ENCODE measurements around the gene CYP4F8. TPM values are rescaled to one million over a fixed set of nuclear protein-coding genes. Genes with fewer than 3 reads are reported as not detected.

The CYP4F8 gene
- total RNA-seq, 1 experiment from 2014 or later = not detected

- Mint-ChIP-seq H3K4me1 (no peaks in the 10 kb centered on the region), H3K36me3 (peaks cover 47% of the 10 kb centered on the region), H3K9me3 (peaks cover 76% of the 10 kb centered on the region), H3K4me3 (no peak overlapping the region), H3K27me3 (ENCODE audit: low read depth) (peaks cover 11% of the 10 kb centered on the region; the same call in 1 of the 2 replicates), H3K27ac (no peak overlapping the region)
- DNase-seq (ENCODE audit: low spot score) (no peak), ATAC-seq (no peak)
- ChIA-PET POLR2A (no interaction called here), CTCF (no interaction called here)
- TF ChIP-seq GABPB1 (CRISPR knock-in tag; IDR thresholded peaks at IDR 0.05) (no peak), HMGA2 (CRISPR knock-in tag; IDR thresholded peaks at IDR 0.05) (no peak), ELF4 (CRISPR knock-in tag; IDR thresholded peaks at IDR 0.05; ENCODE audit: low read depth) (no peak), NFE2L1 (CRISPR knock-in tag; IDR thresholded peaks at IDR 0.05) (no peak), EMX1 (CRISPR knock-in tag; IDR thresholded peaks at IDR 0.05) (no peak), AR (CRISPR knock-in tag; IDR thresholded peaks at IDR 0.05) (no peak)
- TF ChIP-seq, protein P1, sequence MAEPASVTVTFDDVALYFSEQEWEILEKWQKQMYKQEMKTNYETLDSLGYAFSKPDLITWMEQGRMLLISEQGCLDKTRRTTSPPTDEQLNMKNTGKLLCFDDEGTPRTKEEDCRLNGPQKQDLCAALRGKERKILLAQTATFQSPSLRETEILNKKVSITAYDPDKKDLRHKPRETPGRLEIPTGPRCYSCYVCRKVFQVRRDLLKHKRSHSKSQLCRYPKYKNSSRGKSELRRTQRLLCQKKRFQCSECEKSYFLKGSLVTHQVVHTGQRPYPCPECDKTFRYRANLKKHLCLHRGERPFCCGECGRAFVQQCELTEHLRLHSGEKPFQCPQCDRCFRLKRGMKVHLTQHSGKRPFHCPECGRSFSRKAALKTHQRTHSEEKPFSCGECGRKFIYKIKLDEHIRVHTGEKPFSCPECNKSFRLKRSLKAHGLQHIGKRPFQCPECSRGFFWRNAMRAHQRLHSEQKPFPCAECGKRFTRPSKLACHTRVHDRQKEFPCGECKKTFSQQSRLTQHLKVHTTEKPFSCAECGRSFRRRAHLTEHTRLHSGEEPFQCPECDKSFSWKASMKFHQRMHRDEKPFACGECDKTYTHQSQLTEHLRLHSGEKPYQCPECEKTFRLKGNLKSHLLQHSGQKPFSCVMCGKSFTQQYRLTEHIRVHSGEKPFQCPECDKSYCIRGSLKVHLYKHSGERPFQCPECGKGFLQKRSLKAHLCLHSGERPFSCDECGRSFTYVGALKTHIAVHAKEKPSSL (CRISPR knock-in tag; conservative IDR thresholded peaks at IDR 0.05) = no peak
These were observed 1.7 kb downstream of the CYP4F8 start for GRCh38 chr19:15616627-15617270.

- peaks cover 46% of the 10 kb centered on the region for H3K36me3 Mint-ChIP-seq
- H3K27me3 Mint-ChIP-seq (ENCODE audit: low read depth) = peaks cover 15% of the 10 kb centered on the region
- H3K9me3 Mint-ChIP-seq = peaks cover 75% of the 10 kb centered on the region
- CTCF ChIA-PET = no interaction called here
- no peak overlapping the region for H3K27ac Mint-ChIP-seq
- TF ChIP-seq EMX1 (CRISPR knock-in tag; IDR thresholded peaks at IDR 0.05) (no peak), ELF4 (CRISPR knock-in tag; IDR thresholded peaks at IDR 0.05; ENCODE audit: low read depth) (no peak), NFE2L1 (CRISPR knock-in tag; IDR thresholded peaks at IDR 0.05) (no peak), GABPB1 (CRISPR knock-in tag; IDR thresholded peaks at IDR 0.05) (no peak), FOXK1 (CRISPR knock-in tag; IDR thresholded peaks at IDR 0.05) (no peak), MYBL2 (CRISPR knock-in tag; IDR thresholded peaks at IDR 0.05) (no peak), ZBTB21 (CRISPR knock-in tag; IDR thresholded peaks at IDR 0.05; ENCODE audit: borderline replicate concordance) (no peak), ZNF219 (CRISPR knock-in tag; IDR thresholded peaks at IDR 0.05; ENCODE audit: borderline replicate concordance) (no peak), MXD4 (CRISPR knock-in tag; IDR thresholded peaks at IDR 0.05; ENCODE audit: borderline replicate concordance) (no peak), SMAD4 (CRISPR knock-in tag; IDR thresholded peaks at IDR 0.05) (no peak)
- TF ChIP-seq, protein P2, sequence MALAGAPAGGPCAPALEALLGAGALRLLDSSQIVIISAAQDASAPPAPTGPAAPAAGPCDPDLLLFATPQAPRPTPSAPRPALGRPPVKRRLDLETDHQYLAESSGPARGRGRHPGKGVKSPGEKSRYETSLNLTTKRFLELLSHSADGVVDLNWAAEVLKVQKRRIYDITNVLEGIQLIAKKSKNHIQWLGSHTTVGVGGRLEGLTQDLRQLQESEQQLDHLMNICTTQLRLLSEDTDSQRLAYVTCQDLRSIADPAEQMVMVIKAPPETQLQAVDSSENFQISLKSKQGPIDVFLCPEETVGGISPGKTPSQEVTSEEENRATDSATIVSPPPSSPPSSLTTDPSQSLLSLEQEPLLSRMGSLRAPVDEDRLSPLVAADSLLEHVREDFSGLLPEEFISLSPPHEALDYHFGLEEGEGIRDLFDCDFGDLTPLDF (CRISPR knock-in tag; IDR thresholded peaks at IDR 0.05) = no peak
- TF ChIP-seq, protein P3, sequence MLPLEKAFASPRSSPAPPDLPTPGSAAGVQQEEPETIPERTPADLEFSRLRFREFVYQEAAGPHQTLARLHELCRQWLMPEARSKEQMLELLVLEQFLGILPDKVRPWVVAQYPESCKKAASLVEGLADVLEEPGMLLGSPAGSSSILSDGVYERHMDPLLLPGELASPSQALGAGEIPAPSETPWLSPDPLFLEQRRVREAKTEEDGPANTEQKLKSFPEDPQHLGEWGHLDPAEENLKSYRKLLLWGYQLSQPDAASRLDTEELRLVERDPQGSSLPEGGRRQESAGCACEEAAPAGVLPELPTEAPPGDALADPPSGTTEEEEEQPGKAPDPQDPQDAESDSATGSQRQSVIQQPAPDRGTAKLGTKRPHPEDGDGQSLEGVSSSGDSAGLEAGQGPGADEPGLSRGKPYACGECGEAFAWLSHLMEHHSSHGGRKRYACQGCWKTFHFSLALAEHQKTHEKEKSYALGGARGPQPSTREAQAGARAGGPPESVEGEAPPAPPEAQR (CRISPR knock-in tag; IDR thresholded peaks at IDR 0.05) = no peak
- TF ChIP-seq, protein P4, sequence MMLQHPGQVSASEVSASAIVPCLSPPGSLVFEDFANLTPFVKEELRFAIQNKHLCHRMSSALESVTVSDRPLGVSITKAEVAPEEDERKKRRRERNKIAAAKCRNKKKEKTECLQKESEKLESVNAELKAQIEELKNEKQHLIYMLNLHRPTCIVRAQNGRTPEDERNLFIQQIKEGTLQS (CRISPR knock-in tag; conservative IDR thresholded peaks at IDR 0.05) = no peak
- TF ChIP-seq, protein P1 (CRISPR knock-in tag; conservative IDR thresholded peaks at IDR 0.05) = no peak
- TF ChIP-seq, protein P5, sequence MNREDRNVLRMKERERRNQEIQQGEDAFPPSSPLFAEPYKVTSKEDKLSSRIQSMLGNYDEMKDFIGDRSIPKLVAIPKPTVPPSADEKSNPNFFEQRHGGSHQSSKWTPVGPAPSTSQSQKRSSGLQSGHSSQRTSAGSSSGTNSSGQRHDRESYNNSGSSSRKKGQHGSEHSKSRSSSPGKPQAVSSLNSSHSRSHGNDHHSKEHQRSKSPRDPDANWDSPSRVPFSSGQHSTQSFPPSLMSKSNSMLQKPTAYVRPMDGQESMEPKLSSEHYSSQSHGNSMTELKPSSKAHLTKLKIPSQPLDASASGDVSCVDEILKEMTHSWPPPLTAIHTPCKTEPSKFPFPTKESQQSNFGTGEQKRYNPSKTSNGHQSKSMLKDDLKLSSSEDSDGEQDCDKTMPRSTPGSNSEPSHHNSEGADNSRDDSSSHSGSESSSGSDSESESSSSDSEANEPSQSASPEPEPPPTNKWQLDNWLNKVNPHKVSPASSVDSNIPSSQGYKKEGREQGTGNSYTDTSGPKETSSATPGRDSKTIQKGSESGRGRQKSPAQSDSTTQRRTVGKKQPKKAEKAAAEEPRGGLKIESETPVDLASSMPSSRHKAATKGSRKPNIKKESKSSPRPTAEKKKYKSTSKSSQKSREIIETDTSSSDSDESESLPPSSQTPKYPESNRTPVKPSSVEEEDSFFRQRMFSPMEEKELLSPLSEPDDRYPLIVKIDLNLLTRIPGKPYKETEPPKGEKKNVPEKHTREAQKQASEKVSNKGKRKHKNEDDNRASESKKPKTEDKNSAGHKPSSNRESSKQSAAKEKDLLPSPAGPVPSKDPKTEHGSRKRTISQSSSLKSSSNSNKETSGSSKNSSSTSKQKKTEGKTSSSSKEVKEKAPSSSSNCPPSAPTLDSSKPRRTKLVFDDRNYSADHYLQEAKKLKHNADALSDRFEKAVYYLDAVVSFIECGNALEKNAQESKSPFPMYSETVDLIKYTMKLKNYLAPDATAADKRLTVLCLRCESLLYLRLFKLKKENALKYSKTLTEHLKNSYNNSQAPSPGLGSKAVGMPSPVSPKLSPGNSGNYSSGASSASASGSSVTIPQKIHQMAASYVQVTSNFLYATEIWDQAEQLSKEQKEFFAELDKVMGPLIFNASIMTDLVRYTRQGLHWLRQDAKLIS (CRISPR knock-in tag; IDR thresholded peaks at IDR 0.05; ENCODE audit: borderline replicate concordance) = no peak
- TF ChIP-seq, protein P6, sequence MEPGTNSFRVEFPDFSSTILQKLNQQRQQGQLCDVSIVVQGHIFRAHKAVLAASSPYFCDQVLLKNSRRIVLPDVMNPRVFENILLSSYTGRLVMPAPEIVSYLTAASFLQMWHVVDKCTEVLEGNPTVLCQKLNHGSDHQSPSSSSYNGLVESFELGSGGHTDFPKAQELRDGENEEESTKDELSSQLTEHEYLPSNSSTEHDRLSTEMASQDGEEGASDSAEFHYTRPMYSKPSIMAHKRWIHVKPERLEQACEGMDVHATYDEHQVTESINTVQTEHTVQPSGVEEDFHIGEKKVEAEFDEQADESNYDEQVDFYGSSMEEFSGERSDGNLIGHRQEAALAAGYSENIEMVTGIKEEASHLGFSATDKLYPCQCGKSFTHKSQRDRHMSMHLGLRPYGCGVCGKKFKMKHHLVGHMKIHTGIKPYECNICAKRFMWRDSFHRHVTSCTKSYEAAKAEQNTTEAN (CRISPR knock-in tag; IDR thresholded peaks at IDR 0.05) = no peak
- no peak for ATAC-seq
- no peaks in the 10 kb centered on the region for H3K4me1 Mint-ChIP-seq
- no peak for DNase-seq (ENCODE audit: low spot score)
- no peak overlapping the region for H3K4me3 Mint-ChIP-seq
- POLR2A ChIA-PET = no interaction called here
These were observed 3.3 kb downstream of the CYP4F8 start for GRCh38 chr19:15618321-15618720.

Data from WTC11 (cell line).